SIG-M5 treated with dmso at 0.1 percent for 504 hours (cell line): Measurements from ENCODE around the gene HOXC9.
A peak's percentile ranks its signal among the peaks of the same experiment; 100 is the strongest.

Experiments used
- DNase-seq: peaks from one replicate; lab custom pipeline; 2025; ENCODE audit not compliant: unreplicated experiment; lab: John Stamatoyannopoulos, UW

The HOXC9 gene

GRCh38 chr12:53975479-53976152, 24.3 kb upstream of the HOXC9 start:
- no peak for DNase-seq

GRCh38 chr12:53976172-53976822, 23.7 kb upstream of the HOXC9 start:
- DNase-seq: no peak

- no peak for DNase-seq
These were observed 23.0 kb upstream of the HOXC9 start for GRCh38 chr12:53976823-53977595.

- DNase-seq: no peak
These were observed 22.1 kb upstream of the HOXC9 start for GRCh38 chr12:53977596-53978445.

- peak; percentile 33 for DNase-seq
These were observed 21.2 kb upstream of the HOXC9 start for GRCh38 chr12:53978477-53979356.

GRCh38 chr12:53980104-53980801, 19.7 kb upstream of the HOXC9 start:
- no peak for DNase-seq

GRCh38 chr12:53980802-53981496, 19.0 kb upstream of the HOXC9 start:
- no peak for DNase-seq

- DNase-seq: no peak
These were observed 18.1 kb upstream of the HOXC9 start for GRCh38 chr12:53981634-53982565.

- no peak for DNase-seq
These were observed 17.1 kb upstream of the HOXC9 start for GRCh38 chr12:53982648-53983567.

GRCh38 chr12:53983568-53983949, 16.4 kb upstream of the HOXC9 start:
- DNase-seq: no peak

- DNase-seq: no peak
These were observed 15.9 kb upstream of the HOXC9 start for GRCh38 chr12:53983950-53984572.

- DNase-seq: peak; percentile 77
These were observed 14.9 kb upstream of the HOXC9 start, which contains the start of gene HOXC10 for GRCh38 chr12:53984901-53985691. Gene HOXC10 (plus strand): TSS chr12:53985146. CDS start chr12:53985260, 114 bp downstream.

GRCh38 chr12:53985692-53985993, 14.3 kb upstream of the HOXC9 start:
- DNase-seq: no peak

- DNase-seq: no peak
These were observed 13.8 kb upstream of the HOXC9 start for GRCh38 chr12:53985994-53986685.
